Ecto neural progenitor cell (in vitro differentiated cells): Measurements from ENCODE around the gene MACROD1.

Experiments
- DNase-seq: peaks from one replicate; pipeline ENCODE4 v3.0.0-alpha.2; 2018; ENCODE audit warnings: low spot score

Gene MACROD1, protein sequence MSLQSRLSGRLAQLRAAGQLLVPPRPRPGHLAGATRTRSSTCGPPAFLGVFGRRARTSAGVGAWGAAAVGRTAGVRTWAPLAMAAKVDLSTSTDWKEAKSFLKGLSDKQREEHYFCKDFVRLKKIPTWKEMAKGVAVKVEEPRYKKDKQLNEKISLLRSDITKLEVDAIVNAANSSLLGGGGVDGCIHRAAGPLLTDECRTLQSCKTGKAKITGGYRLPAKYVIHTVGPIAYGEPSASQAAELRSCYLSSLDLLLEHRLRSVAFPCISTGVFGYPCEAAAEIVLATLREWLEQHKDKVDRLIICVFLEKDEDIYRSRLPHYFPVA

DNA sequence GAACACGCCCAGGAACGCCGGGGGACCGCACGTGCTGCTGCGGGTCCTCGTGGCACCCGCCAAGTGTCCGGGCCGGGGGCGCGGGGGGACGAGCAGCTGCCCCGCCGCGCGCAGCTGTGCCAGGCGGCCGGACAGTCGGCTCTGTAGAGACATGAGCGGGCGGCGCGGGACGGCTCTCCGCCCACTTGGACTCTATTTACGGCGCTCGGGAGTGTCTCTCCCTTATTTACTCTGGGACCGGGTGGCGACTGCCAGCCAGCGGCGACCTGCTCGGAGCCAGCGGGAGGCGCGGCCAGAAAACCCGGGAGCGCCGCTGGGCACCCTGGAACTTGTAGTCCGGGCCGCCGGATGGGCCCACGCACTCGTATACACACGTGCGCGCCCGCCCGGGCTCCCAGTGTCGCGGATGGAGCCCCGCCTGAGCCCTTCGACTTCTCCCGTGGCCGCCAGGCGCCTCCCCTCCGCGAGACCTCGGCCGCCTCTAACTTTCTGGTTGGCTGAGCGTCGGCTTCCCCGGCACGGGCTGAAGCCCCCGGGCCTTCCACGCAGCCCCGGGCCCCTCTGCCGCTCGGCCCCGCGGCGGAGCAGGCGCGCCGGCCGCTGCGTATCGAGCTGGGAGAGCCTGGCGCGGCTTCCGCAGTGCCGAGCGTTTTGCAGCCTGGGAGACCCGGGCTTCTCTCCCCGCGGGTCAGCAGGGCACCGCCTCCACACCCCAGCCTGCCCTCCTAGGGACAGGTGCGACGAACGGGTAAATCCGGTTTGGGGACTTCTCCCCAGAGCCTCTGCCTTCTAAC lies at the start of gene MACROD1:
MACROD1 (minus strand) TSS at position 272 of the 794 bp plus-strand sequence; CDS start at position 153, 119 bp downstream.
- peak; percentile 83 for DNase-seq

GRCh38 chr11:64211181-64211872 lies 45.4 kb upstream of the MACROD1 start:
- DNase-seq: no peak

GRCh38 chr11:64210301-64211020 lies 44.5 kb upstream of the MACROD1 start:
- DNase-seq: no peak

- DNase-seq: no peak
Measured at GRCh38 chr11:64209563-64209843, 43.6 kb upstream of the MACROD1 start.

DNA sequence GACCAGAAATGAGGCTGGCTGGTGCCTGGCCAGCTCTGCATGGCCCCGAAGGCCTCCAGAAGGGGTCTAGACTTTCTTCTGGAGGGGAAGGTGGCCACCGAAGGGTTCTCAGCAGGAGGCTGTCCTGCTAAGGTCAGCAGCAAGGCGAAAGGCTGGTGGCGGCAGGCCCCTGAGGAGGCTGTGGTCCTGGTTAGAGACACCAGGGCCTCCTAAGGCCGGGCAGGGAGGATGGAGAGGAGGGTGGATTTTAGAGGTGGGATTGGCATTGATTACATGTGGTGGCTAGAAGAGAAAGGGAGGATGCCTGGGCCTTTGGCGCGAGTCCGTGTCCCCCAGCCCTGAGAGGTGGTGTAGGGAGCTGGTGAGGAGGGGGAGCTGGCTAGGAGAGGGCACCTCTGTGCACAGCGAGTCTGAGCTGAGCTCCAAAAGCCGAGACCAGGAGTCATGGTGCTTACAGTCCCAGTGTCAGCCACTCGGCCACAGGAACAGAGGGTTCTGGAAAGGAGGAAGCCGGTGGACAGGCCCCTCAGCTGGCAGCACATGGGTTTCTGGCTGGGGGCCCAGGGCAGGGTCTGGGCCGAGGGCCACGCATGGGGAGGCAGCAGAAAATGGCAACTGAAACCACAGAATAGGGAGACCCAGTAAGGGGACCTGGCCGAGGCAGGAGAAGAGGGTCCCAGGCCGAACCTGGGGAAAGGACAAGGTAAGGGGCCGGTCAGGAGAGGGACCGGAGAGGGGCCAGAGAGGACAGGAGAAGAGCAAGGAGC lies 43.1 kb upstream of the MACROD1 start:
- no peak for DNase-seq

DNA sequence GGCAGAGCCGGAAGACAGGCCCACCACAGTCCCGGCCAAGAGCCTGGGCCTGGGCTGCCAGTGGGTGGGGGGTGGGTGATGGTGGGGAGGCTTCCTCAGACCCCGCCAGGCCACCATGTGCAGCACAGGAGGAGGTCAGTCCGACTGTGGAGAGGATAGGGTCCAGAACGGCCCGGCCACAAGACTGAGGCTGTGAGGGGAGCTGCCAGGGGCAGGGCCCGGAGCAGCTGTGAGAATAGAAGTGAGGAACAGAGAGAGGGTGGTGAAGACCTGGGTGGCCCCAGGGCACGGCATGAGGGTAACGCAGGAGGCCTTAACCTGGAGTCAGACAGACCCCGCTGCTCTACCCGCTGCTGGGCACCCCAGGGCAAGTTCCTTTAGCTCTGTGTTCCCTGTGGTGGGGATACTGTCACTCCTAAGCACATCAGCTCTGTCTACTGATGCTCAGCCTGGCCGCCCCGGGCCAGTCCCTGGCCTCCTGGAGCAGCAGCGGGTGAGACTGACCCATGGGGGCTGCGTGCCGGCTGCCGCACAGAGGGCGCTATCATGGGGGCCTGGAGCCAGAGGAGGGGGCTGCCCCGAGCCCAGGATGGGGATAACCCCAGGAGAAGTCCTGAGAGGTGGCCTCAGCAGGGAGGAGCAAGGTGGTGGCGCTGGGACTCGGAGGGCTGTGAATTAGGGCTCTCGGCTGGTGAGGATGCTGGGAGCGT lies 42.3 kb upstream of the MACROD1 start:
- DNase-seq: peak; percentile 44

DNA sequence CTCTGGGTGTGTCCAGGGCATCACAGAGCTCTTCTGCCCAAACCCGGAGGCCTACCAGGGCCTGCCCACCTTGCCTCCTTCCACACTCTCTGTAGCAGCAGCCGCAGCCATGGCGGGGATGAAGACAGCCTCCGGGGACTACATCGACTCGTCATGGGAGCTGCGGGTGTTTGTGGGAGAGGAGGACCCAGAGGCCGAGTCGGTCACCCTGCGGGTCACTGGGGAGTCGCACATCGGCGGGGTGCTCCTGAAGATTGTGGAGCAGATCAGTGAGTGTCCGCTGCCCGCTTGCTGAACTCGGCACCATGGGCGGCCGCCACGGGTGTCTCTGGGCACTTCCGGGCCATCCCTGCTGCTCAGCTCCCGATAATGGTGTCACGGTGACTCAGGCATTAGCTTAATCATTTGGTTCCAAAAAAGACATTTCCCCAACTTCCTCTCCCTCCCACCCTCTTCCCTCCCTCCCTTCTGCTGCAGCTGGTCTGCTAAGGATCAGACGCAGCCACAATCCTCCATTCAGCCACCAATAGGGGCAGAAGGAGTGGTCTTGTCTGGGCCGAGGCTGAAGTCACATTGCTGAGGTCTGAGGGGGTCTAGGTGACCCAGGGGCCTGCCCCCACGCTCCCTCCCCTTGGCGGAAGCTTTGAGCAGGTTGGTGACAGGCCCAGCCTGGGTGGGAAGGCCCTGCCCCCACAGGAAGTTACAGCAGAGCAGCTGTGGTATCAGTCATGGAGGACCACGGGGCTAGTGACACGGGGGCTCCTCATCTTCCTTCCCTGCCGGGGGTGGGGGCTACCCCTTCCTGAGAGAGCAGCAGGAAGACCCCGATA lies 41.6 kb upstream of the MACROD1 start:
- DNase-seq: peak; percentile 48

- DNase-seq: no peak
Measured at GRCh38 chr11:64206457-64207255, 40.7 kb upstream of the MACROD1 start, which contains the start of gene FERMT3. TSS of gene FERMT3 (plus strand) at chr11:64206721. CDS start at chr11:64207365, 644 bp downstream.

- peak; percentile 54 for DNase-seq
Measured at GRCh38 chr11:64204464-64204989, 38.6 kb upstream of the MACROD1 start.

- no peak for DNase-seq
Measured at GRCh38 chr11:64204080-64204440, 38.1 kb upstream of the MACROD1 start.

- no peak for DNase-seq
Measured at GRCh38 chr11:64203421-64204079, 37.6 kb upstream of the MACROD1 start.

GRCh38 chr11:64202992-64203391 lies 37.1 kb upstream of the MACROD1 start:
- no peak for DNase-seq

- DNase-seq: no peak
Measured at GRCh38 chr11:64201543-64201942, 35.6 kb upstream of the MACROD1 start.

GRCh38 chr11:64198511-64198910 lies 32.6 kb upstream of the MACROD1 start:
- DNase-seq: no peak

DNA sequence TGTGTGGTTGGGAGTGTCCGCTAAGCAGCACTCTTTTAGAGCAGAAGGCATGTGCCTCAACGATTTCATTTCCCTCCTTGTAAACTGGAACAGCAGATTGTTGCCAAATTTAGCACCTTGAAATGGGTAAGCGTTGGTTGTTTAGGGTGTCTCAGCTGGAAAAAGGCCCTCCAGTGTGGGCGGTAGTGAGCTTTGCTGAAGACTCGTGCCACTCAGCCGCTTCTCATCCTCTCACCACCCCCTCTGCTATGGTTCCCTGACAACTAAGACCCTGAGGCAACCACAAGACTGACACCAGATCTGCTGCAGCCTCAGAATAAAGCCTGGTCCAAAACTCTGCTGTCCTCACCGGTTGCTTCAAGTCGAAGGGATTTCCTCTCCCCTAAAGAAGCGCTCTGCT lies 30.7 kb upstream of the MACROD1 start:
- DNase-seq: no peak

DNA sequence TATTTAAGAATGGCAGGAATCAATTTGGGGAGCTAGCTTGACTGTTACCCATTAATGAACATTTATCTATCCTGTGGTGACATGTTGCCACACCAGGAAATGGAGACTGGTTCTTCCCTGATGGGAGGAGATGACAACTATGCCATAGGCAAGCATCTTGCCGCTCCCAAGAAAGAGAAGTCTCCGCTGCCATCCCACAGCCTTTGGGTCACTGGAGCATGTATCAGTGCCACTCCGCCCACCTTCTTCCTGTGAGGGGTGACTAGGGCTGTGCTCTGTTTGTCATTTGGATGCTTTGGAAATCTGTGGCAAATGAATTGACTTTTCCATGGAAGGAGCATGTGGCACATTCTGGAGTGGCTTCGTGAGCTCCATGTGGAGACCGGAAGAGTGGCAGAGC lies 26.5 kb upstream of the MACROD1 start:
- no peak for DNase-seq

- DNase-seq: no peak
Measured at GRCh38 chr11:64186492-64187165, 20.7 kb upstream of the MACROD1 start.
